Stimulated activated CD8-positive, alpha-beta memory T cell treated with anti-CD3 and anti-CD28 coated beads, Interleukin-12 subunit alpha, Interleukin-12 subunit beta, amount 100 ng/mL, for 24 hours (primary cell): ENCODE measurements around the gene RBM20.

Experiments used
- DNase-seq: peaks from one replicate; pipeline ENCODE4 v3.0.0-alpha.2; 2020; ENCODE audit errors: extremely low read depth

Gene RBM20

GRCh38 chr10:110834629-110835301 lies 190.6 kb downstream of the RBM20 start:
- DNase-seq = no peak

GRCh38 chr10:110835841-110836240 lies 191.7 kb downstream of the RBM20 start:
- DNase-seq = no peak

- no peak for DNase-seq
Measured at GRCh38 chr10:110836706-110837105, 192.6 kb downstream of the RBM20 start.

- DNase-seq = no peak
Measured at GRCh38 chr10:110837418-110838171, 193.5 kb downstream of the RBM20 start.

GRCh38 chr10:110840225-110840922 lies 196.2 kb downstream of the RBM20 start:
- no peak for DNase-seq

- DNase-seq = no peak
Measured at GRCh38 chr10:110840923-110841428, 196.8 kb downstream of the RBM20 start.

- DNase-seq = no peak
Measured at GRCh38 chr10:110841767-110842267, 197.7 kb downstream of the RBM20 start.

GRCh38 chr10:110842326-110842904 lies 198.3 kb downstream of the RBM20 start:
- DNase-seq = no peak

- DNase-seq = no peak
Measured at GRCh38 chr10:110843031-110843430, 198.9 kb downstream of the RBM20 start.

GRCh38 chr10:110843796-110844616 lies 199.9 kb downstream of the RBM20 start:
- no peak for DNase-seq

- no peak for DNase-seq
Measured at GRCh38 chr10:110844617-110844881, 200.4 kb downstream of the RBM20 start.

GRCh38 chr10:110845192-110845755 lies 201.1 kb downstream of the RBM20 start:
- DNase-seq = no peak

GRCh38 chr10:110845756-110846620 lies 201.9 kb downstream of the RBM20 start:
- DNase-seq = no peak

- no peak for DNase-seq
Measured at GRCh38 chr10:110847374-110847773, 203.2 kb downstream of the RBM20 start.

GRCh38 chr10:110848106-110848505 lies 204.0 kb downstream of the RBM20 start:
- no peak for DNase-seq

GRCh38 chr10:110850099-110850498 lies 206.0 kb downstream of the RBM20 start:
- no peak for DNase-seq

- DNase-seq = no peak
Measured at GRCh38 chr10:110851020-110851612, 207.0 kb downstream of the RBM20 start.

GRCh38 chr10:110852255-110852896 lies 208.2 kb downstream of the RBM20 start:
- DNase-seq = no peak

- no peak for DNase-seq
Measured at GRCh38 chr10:110852947-110853346, 208.8 kb downstream of the RBM20 start.
